A673 (cell line): ENCODE data around the gene PNRC2. TPM values are rescaled to one million over a fixed set of nuclear protein-coding genes. Genes with fewer than 3 reads are reported as not detected.

Source experiments
- BruUV-seq: library from RNA; stranded (reverse); fragments of 400-500 nt; replicated peaks from 2 replicates; lab custom pipeline; 2021; lab: Mats Ljungman, UMichigan
- CTCF ChIA-PET: fragments of 300-600 bp; sonication (Branson Sonifier 250); formaldehyde crosslinking; loops from one replicate; lab custom pipeline; 2022; ENCODE audit warnings: antibody characterized with exemption; lab: Charles Lee
- POLR2A ChIA-PET: fragments of 300-600 bp; sonication (Branson Sonifier 250); formaldehyde crosslinking; loops from one replicate; lab custom pipeline; 2022; ENCODE audit warnings: antibody characterized with exemption; ENCODE audit not compliant: low non-redundant PET; lab: Charles Lee
- DNase-seq: peaks from one replicate; pipeline ENCODE4 v3.0.0-alpha.2; 2015; ENCODE audit warnings: low spot score
- H3K27ac ChIP-seq: fragments of 200-600 bp; sonication (generic); 2 replicates; pipeline ENCODE4 v1.5.1; 2016; ENCODE audit warnings: mixed run types, low read depth, mild to moderate bottlenecking, mixed read lengths, antibody characterized with exemption, low read length; ENCODE audit not compliant: poor library complexity, severe bottlenecking
- H3K27me3 ChIP-seq: fragments of 200-600 bp; sonication (generic); replicated peaks from 2 replicates; pipeline ENCODE4 v1.6.1; 2017; ENCODE audit warnings: mixed run types, low read depth, mild to moderate bottlenecking, mixed read lengths, antibody characterized with exemption, low read length; ENCODE audit not compliant: insufficient read depth, poor library complexity
- H3K36me3 ChIP-seq: fragments of 200-600 bp; sonication (generic); 2 replicates; pipeline ENCODE4 v1.6.1; 2016; ENCODE audit warnings: mixed run types, mild to moderate bottlenecking, mixed read lengths, antibody characterized with exemption, low read length; ENCODE audit not compliant: insufficient read depth, poor library complexity, severe bottlenecking
- H3K4me1 ChIP-seq: fragments of 200-600 bp; sonication (generic); 2 replicates; pipeline ENCODE4 v1.6.1; 2017; ENCODE audit warnings: mixed run types, mild to moderate bottlenecking, mixed read lengths, antibody characterized with exemption, low read length; ENCODE audit not compliant: insufficient read depth, poor library complexity, severe bottlenecking
- H3K4me3 ChIP-seq: fragments of 200-600 bp; sonication (generic); 2 replicates; pipeline ENCODE4 v1.5.1; 2016; ENCODE audit warnings: low read depth, mixed run types, mild to moderate bottlenecking, mixed read lengths, low read length; ENCODE audit not compliant: poor library complexity, severe bottlenecking
- H3K9me3 ChIP-seq: fragments of 200-600 bp; sonication (generic); 2 replicates; pipeline ENCODE4 v1.6.1; 2016; ENCODE audit warnings: mixed run types, low read depth, mild to moderate bottlenecking, mixed read lengths, antibody characterized with exemption, low read length; ENCODE audit not compliant: poor library complexity, severe bottlenecking
- EZH2 ChIP-seq: fragments of 200-600 bp; sonication (generic); IDR thresholded peaks from 2 replicates; pipeline ENCODE4 v1.6.1; 2017; ENCODE audit warnings: borderline replicate concordance, low read depth, mild to moderate bottlenecking, mixed read lengths, antibody characterized with exemption, low read length; ENCODE audit not compliant: poor library complexity, severe bottlenecking
- intact Hi-C: fragments of 100-400 bp; cut with micrococcal nuclease; formaldehyde crosslinking; loops from one replicate; pipeline ENCODE4 v1.10.0; 2022; ENCODE audit not compliant: unreplicated experiment
- total RNA-seq: library from RNA; stranded (reverse); gene quantifications from 2 replicates; pipeline ENCODE4 v1.2.3, GENCODE V29; 2021
- TF ChIP-seq, protein P1 (sequence below): fragments of 300-800, 200-600 bp; sonication (generic); conservative IDR thresholded peaks from 2 replicates; pipeline ENCODE4 v1.5.1; 2017; ENCODE audit warnings: low read depth, mild to moderate bottlenecking, antibody characterized with exemption, low read length, moderate library complexity, mixed read lengths

PNRC2 gene
- total RNA-seq, 1 experiment from 2014 or later = 76.2 TPM

DNA sequence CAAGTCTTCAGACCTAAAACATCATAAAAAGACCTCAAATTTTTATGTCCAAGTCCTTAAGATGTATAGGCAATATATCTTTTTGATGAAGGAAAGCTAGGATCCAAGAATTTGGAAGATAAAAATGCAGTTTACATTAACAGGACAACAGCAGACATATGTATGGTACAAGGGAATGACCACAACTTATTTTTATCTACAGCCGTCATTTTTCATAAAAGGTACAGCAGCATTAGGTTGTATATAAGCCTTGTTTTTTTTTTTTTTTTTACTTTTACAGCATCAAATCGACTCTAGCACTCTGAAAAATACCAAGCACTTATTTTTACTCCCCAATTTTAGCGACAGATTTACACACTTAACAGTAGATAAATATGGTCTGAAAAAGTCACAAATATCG lies 19.2 kb downstream of the PNRC2 start:
- Histone ChIP-seq H3K9me3 (no peaks in the 10 kb centered on the region), H3K4me3 (peak overlapping the region; percentile 72), H3K27me3 (no peaks in the 10 kb centered on the region), H3K27ac (peak overlapping the region; percentile 99), H3K36me3 (peaks cover 49% of the 10 kb centered on the region), H3K4me1 (peaks cover 35% of the 10 kb centered on the region)
- TF ChIP-seq, protein P1, sequence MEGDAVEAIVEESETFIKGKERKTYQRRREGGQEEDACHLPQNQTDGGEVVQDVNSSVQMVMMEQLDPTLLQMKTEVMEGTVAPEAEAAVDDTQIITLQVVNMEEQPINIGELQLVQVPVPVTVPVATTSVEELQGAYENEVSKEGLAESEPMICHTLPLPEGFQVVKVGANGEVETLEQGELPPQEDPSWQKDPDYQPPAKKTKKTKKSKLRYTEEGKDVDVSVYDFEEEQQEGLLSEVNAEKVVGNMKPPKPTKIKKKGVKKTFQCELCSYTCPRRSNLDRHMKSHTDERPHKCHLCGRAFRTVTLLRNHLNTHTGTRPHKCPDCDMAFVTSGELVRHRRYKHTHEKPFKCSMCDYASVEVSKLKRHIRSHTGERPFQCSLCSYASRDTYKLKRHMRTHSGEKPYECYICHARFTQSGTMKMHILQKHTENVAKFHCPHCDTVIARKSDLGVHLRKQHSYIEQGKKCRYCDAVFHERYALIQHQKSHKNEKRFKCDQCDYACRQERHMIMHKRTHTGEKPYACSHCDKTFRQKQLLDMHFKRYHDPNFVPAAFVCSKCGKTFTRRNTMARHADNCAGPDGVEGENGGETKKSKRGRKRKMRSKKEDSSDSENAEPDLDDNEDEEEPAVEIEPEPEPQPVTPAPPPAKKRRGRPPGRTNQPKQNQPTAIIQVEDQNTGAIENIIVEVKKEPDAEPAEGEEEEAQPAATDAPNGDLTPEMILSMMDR = no peak
- TF ChIP-seq EZH2 = no peak
- DNase-seq = no peak
- CTCF ChIA-PET = no interaction called here
- intact Hi-C loops = no loop called here
- BruUV-seq = no TSS peak
- POLR2A ChIA-PET = no interaction called here

DNA sequence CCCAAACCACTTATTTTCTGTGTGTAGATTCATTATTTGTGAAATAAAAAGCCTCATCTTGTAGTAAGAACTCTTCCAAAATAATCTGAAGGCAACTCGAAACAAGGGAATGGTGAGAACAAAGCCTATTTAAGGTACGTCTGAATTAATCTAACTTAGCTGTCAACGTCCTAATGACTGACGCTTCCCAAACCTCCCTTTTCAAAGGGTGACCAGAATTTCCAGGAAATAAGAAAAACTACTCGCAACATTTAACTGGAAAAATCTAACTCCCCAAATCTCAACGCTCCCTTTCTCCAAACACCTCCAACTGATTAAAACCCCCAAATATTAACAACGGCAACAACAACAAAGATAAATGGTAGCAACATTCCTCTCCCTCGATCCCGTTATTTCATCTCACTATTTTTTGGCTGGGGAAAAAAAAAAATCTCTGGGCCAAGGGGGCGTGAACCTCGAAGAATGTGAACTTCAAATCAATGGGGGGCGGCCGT lies 19.8 kb downstream of the PNRC2 start:
- peaks cover 42% of the 10 kb centered on the region for H3K36me3 ChIP-seq
- no peak for DNase-seq
- ChIA-PET CTCF (no interaction called here), POLR2A (no interaction called here)
- intact Hi-C loops = no loop called here
- H3K4me3 ChIP-seq = peak overlapping the region; percentile 72
- H3K27ac ChIP-seq = peak overlapping the region; percentile 99
- peaks cover 38% of the 10 kb centered on the region for H3K4me1 ChIP-seq
- BruUV-seq = TSS peak; percentile 34
- no peaks in the 10 kb centered on the region for H3K9me3 ChIP-seq
- H3K27me3 ChIP-seq = no peaks in the 10 kb centered on the region
- TF ChIP-seq, protein P1 = no peak
- no peak for TF ChIP-seq EZH2

DNA sequence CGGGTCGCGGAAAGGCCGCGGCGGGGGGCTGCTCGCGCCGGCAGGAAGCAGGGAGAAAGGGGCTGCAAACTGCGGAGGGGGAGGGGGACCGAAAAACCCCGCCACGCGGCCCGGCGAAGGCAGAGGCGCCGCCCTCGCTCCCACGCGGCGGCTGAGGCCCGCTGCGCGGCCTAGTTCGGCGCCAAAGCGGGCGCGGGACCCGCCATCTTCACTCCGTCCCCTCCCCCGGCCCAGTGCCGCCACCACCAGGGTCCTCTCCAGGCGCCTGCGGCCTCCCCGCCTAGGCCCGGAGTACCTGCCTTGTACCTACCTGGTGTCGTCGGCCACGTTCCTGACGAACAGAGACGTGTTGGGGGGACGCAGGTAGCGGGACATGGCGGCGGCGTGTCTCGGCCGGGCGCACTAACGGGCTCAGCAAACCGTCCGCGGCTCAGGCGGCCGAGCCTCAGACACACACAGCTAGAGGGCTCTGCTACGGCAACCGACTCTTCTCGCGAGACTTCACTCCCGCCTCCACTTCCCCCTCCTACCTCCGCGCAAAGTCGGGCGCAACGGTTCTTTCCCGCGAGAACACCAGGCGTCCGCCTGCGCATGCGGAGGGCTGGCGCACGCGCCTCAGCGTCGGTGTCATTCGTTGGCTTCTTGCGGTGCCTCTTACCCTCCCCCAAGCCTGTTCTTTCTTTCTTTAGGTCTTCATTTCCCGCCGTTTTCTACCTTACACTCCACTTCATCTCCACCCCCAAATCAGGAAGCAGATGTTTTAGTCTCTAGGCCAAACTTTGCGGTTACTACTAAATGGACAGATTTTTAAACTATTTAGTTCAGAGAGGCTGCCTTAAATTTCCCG lies 20.5 kb downstream of the PNRC2 start, which contains the start of gene SRSF10:
Gene SRSF10 (minus strand): TSS at position 447 of the 847 bp plus-strand sequence. CDS start 72 bp downstream, at position 375.
- Histone ChIP-seq H3K9me3 (no peaks in the 10 kb centered on the region), H3K4me3 (peak within 1 kb of the TSS; percentile 72), H3K27ac (peak within 1 kb of the TSS; percentile 99), H3K36me3 (peaks cover 36% of the 10 kb centered on the region), H3K27me3 (no peaks in the 10 kb centered on the region), H3K4me1 (peaks cover 44% of the 10 kb centered on the region)
- ChIA-PET POLR2A (interaction anchor here (0.6 kb wide), 1 partner anchor 22 kb away, joined by 3 read pairs; no protein-coding TSS in a partner anchor), CTCF (no interaction called here)
- intact Hi-C loops = no loop called here
- DNase-seq = peak; percentile 99
- no TSS peak for BruUV-seq
- TF ChIP-seq EZH2 = no peak
- TF ChIP-seq, protein P1 = peak; percentile 45; the same call in 1 of the 2 replicates
